ENCODE data around the gene FAM78B. TPM values are rescaled to one million over a fixed set of nuclear protein-coding genes. Genes with fewer than 3 reads are reported as not detected.

The FAM78B gene
- total RNA-seq, 1 donor = not detected

- no peak for TF ChIP-seq CTCF (IDR thresholded peaks at IDR 0.05; ENCODE audit: insufficient read depth, low read depth, low read length)
- no peak overlapping the region for H3K4me3 ChIP-seq (ENCODE audit: low read depth, low read length)
- DNase-seq (ENCODE audit: low read depth) = peak; percentile 1
These were observed 97.4 kb downstream of the FAM78B start for GRCh38 chr1:166069390-166069789.

- TF ChIP-seq CTCF (IDR thresholded peaks at IDR 0.05; ENCODE audit: insufficient read depth, low read depth, low read length) = no peak
- no peak overlapping the region for H3K4me3 ChIP-seq (ENCODE audit: low read depth, low read length)
- DNase-seq (ENCODE audit: low read depth) = no peak
These were observed 100.7 kb downstream of the FAM78B start for GRCh38 chr1:166066107-166066506.

GRCh38 chr1:166064951-166065350 is 101.8 kb downstream of the FAM78B start:
- no peak overlapping the region for H3K4me3 ChIP-seq (ENCODE audit: low read depth, low read length)
- DNase-seq (ENCODE audit: low read depth) = no peak
- no peak for TF ChIP-seq CTCF (IDR thresholded peaks at IDR 0.05; ENCODE audit: insufficient read depth, low read depth, low read length)

- no peak for TF ChIP-seq CTCF (IDR thresholded peaks at IDR 0.05; ENCODE audit: insufficient read depth, low read depth, low read length)
- H3K4me3 ChIP-seq (ENCODE audit: low read depth, low read length) = no peak overlapping the region
- no peak for DNase-seq (ENCODE audit: low read depth)
These were observed 102.4 kb downstream of the FAM78B start for GRCh38 chr1:166064313-166064926.

- no peak for TF ChIP-seq CTCF (IDR thresholded peaks at IDR 0.05; ENCODE audit: insufficient read depth, low read depth, low read length)
- no peak for DNase-seq (ENCODE audit: low read depth)
- no peak overlapping the region for H3K4me3 ChIP-seq (ENCODE audit: low read depth, low read length)
These were observed 103.1 kb downstream of the FAM78B start for GRCh38 chr1:166063701-166064100.

GRCh38 chr1:166062421-166063070 is 104.3 kb downstream of the FAM78B start:
- TF ChIP-seq CTCF (IDR thresholded peaks at IDR 0.05; ENCODE audit: insufficient read depth, low read depth, low read length) = no peak
- no peak for DNase-seq (ENCODE audit: low read depth)

More at GRCh38 chr1:166062421-166063070, 104.3 kb downstream of the FAM78B start:
- H3K4me3 ChIP-seq (ENCODE audit: low read depth, low read length) = no peak overlapping the region

Measured in fibroblast of villous mesenchyme (primary cell).